HUES6 (cell line): Measurements from ENCODE around the gene SEZ6.

Experiments
- H3K27ac ChIP-seq: 2 replicates; pipeline ENCODE4 v1.7.0; 2013; ENCODE audit warnings: low read depth, mild to moderate bottlenecking, low read length, inconsistent platforms
- H3K27me3 ChIP-seq: 2 replicates; pipeline ENCODE4 v1.6.1; 2013; ENCODE audit warnings: low read length; ENCODE audit not compliant: control insufficient read depth, insufficient read depth
- H3K36me3 ChIP-seq: 2 replicates; pipeline ENCODE4 v1.6.1; 2013; ENCODE audit warnings: low read length; ENCODE audit not compliant: control insufficient read depth, insufficient read depth
- H3K4me1 ChIP-seq: 2 replicates; pipeline ENCODE4 v1.6.1; 2013; ENCODE audit warnings: low read length; ENCODE audit not compliant: control insufficient read depth, insufficient read depth
- H3K4me3 ChIP-seq: 2 replicates; pipeline ENCODE4 v1.5.1; 2013; ENCODE audit warnings: low read depth, low read length
- H3K9ac ChIP-seq: one replicate; pipeline ENCODE4 v1.6.1; 2013; ENCODE audit warnings: mild to moderate bottlenecking, low read length
- H3K9me3 ChIP-seq: 2 replicates; pipeline ENCODE4 v1.6.1; 2013; ENCODE audit warnings: low read depth, low read length; ENCODE audit not compliant: control insufficient read depth, insufficient read depth

The SEZ6 gene

GRCh38 chr17:28986714-28987655 lies 18.8 kb downstream of the SEZ6 start:
- Histone ChIP-seq H3K4me1 (peaks cover 30% of the 10 kb centered on the region), H3K36me3 (no peaks in the 10 kb centered on the region), H3K4me3 (peak overlapping the region; percentile 45), H3K9me3 (no peaks in the 10 kb centered on the region), H3K9ac (no peak overlapping the region), H3K27ac (no peak overlapping the region), H3K27me3 (peaks cover 50% of the 10 kb centered on the region)

GRCh38 chr17:28985950-28986713 lies 19.7 kb downstream of the SEZ6 start:
- H3K27ac ChIP-seq = no peak overlapping the region
- H3K9me3 ChIP-seq = no peaks in the 10 kb centered on the region
- H3K27me3 ChIP-seq = peaks cover 46% of the 10 kb centered on the region
- no peak overlapping the region for H3K9ac ChIP-seq
- peak overlapping the region; percentile 45 for H3K4me3 ChIP-seq
- no peaks in the 10 kb centered on the region for H3K36me3 ChIP-seq
- H3K4me1 ChIP-seq = peaks cover 27% of the 10 kb centered on the region

- peaks cover 54% of the 10 kb centered on the region for H3K27me3 ChIP-seq
- H3K4me3 ChIP-seq = no peak overlapping the region
- peaks cover 27% of the 10 kb centered on the region for H3K4me1 ChIP-seq
- H3K9ac ChIP-seq = no peak overlapping the region
- H3K27ac ChIP-seq = no peak overlapping the region
- no peaks in the 10 kb centered on the region for H3K9me3 ChIP-seq
- H3K36me3 ChIP-seq = no peaks in the 10 kb centered on the region
These were observed 22.3 kb downstream of the SEZ6 start for GRCh38 chr17:28983286-28984230.

GRCh38 chr17:28982131-28982793 lies 23.6 kb downstream of the SEZ6 start:
- no peak overlapping the region for H3K9ac ChIP-seq
- peaks cover 27% of the 10 kb centered on the region for H3K4me1 ChIP-seq
- H3K4me3 ChIP-seq = no peak overlapping the region
- H3K27me3 ChIP-seq = peaks cover 52% of the 10 kb centered on the region
- no peaks in the 10 kb centered on the region for H3K36me3 ChIP-seq
- no peaks in the 10 kb centered on the region for H3K9me3 ChIP-seq
- H3K27ac ChIP-seq = no peak overlapping the region

GRCh38 chr17:28978356-28978964 lies 27.4 kb downstream of the SEZ6 start:
- no peak overlapping the region for H3K9ac ChIP-seq
- peaks cover 3% of the 10 kb centered on the region for H3K4me1 ChIP-seq
- H3K27me3 ChIP-seq = peaks cover 34% of the 10 kb centered on the region; the same call in 1 of the 2 replicates
- no peak overlapping the region for H3K4me3 ChIP-seq
- H3K27ac ChIP-seq = no peak overlapping the region
- no peaks in the 10 kb centered on the region for H3K36me3 ChIP-seq
- no peaks in the 10 kb centered on the region for H3K9me3 ChIP-seq

GRCh38 chr17:28977659-28978355 lies 28.0 kb downstream of the SEZ6 start:
- Histone ChIP-seq H3K27me3 (peaks cover 34% of the 10 kb centered on the region; the same call in 1 of the 2 replicates), H3K9me3 (no peaks in the 10 kb centered on the region), H3K36me3 (no peaks in the 10 kb centered on the region), H3K27ac (no peak overlapping the region), H3K4me1 (peaks cover 4% of the 10 kb centered on the region; the same call in 1 of the 2 replicates), H3K4me3 (no peak overlapping the region), H3K9ac (no peak overlapping the region)

GRCh38 chr17:28975646-28976045 lies 30.2 kb downstream of the SEZ6 start:
- Histone ChIP-seq H3K27me3 (peaks cover 34% of the 10 kb centered on the region; the same call in 1 of the 2 replicates), H3K27ac (no peak overlapping the region), H3K9ac (no peak overlapping the region), H3K9me3 (no peaks in the 10 kb centered on the region), H3K36me3 (no peaks in the 10 kb centered on the region), H3K4me3 (no peak overlapping the region), H3K4me1 (peaks cover 21% of the 10 kb centered on the region)

- Histone ChIP-seq H3K27ac (no peak overlapping the region), H3K4me1 (peaks cover 27% of the 10 kb centered on the region), H3K9me3 (no peaks in the 10 kb centered on the region), H3K36me3 (no peaks in the 10 kb centered on the region), H3K9ac (no peak overlapping the region), H3K4me3 (no peak overlapping the region), H3K27me3 (peaks cover 34% of the 10 kb centered on the region; the same call in 1 of the 2 replicates)
These were observed 30.8 kb downstream of the SEZ6 start for GRCh38 chr17:28975031-28975430.

- peaks cover 31% of the 10 kb centered on the region; the same call in 1 of the 2 replicates for H3K27me3 ChIP-seq
- H3K9me3 ChIP-seq = no peaks in the 10 kb centered on the region
- no peak overlapping the region for H3K9ac ChIP-seq
- no peak overlapping the region for H3K27ac ChIP-seq
- H3K36me3 ChIP-seq = no peaks in the 10 kb centered on the region
- H3K4me3 ChIP-seq = no peak overlapping the region
- H3K4me1 ChIP-seq = peaks cover 33% of the 10 kb centered on the region
These were observed 31.4 kb downstream of the SEZ6 start for GRCh38 chr17:28974451-28974850.
